Fibroblast of lung (primary cell): Measurements from ENCODE around the gene LBHD2. TPM values are rescaled to one million over a fixed set of nuclear protein-coding genes. Genes with fewer than 3 reads are reported as not detected.

ENCODE experiments used
- DNase-seq, 2 donors: peaks; one replicate each; pipeline versions ENCODE4 v3.0.0 to v3.0.0-alpha.2; 2010; ENCODE audit warnings: low read depth in 2 of 2
- H2AFZ ChIP-seq: 2 replicates; pipeline ENCODE4 v1.5.1; 2012; ENCODE audit warnings: low read length, control low read depth, inconsistent platforms
- H3K27ac ChIP-seq: 2 replicates; pipeline ENCODE4 v1.5.1; 2011; ENCODE audit warnings: low read length, control low read depth; ENCODE audit not compliant: insufficient read depth
- H3K27me3 ChIP-seq: 2 replicates; pipeline ENCODE4 v1.5.1; 2011; ENCODE audit warnings: mild to moderate bottlenecking, low read length; ENCODE audit not compliant: control insufficient read depth, insufficient read depth
- H3K36me3 ChIP-seq: 2 replicates; pipeline ENCODE4 v1.5.1; 2011; ENCODE audit warnings: low read length; ENCODE audit not compliant: control insufficient read depth, insufficient read depth
- H3K4me1 ChIP-seq: 2 replicates; pipeline ENCODE4 v1.5.1; 2011; ENCODE audit warnings: low read length; ENCODE audit not compliant: control insufficient read depth, insufficient read depth; ENCODE audit errors: extremely low read depth
- H3K4me2 ChIP-seq: 2 replicates; pipeline ENCODE4 v1.5.1; 2011; ENCODE audit warnings: low read length, control low read depth; ENCODE audit not compliant: insufficient read depth; ENCODE audit errors: extremely low read depth
- H3K4me3 ChIP-seq, 4 experiments: fragments of 200-600 bp in 1 of 4; sonication (generic) in 1 of 4; replicated peaks in 1 of 4; 2 replicates each; pipeline ENCODE4 v1.5.1; 2011 to 2016; ENCODE audit warnings: low read length in 4 of 4, low read depth in 3 of 4, mild to moderate bottlenecking in 3 of 4, control low read depth in 2 of 4, inconsistent platforms in 1 of 4, mixed read lengths in 1 of 4; ENCODE audit not compliant: insufficient read depth in 1 of 4; ENCODE audit errors: control extremely low read depth in 1 of 4
- H3K79me2 ChIP-seq: 2 replicates; pipeline ENCODE4 v1.5.1; 2012; ENCODE audit warnings: mild to moderate bottlenecking, low read length, inconsistent platforms; ENCODE audit not compliant: control insufficient read depth, insufficient read depth
- H3K9ac ChIP-seq: 2 replicates; pipeline ENCODE4 v1.5.1; 2011; ENCODE audit warnings: mild to moderate bottlenecking, low read length, control low read depth; ENCODE audit not compliant: insufficient read depth
- H3K9me3 ChIP-seq: 2 replicates; pipeline ENCODE4 v1.5.1; 2012; ENCODE audit warnings: low read depth, low read length; ENCODE audit not compliant: control insufficient read depth, insufficient read depth
- H4K20me1 ChIP-seq: 2 replicates; pipeline ENCODE4 v1.5.1; 2011; ENCODE audit warnings: low read length; ENCODE audit not compliant: control insufficient read depth, insufficient read depth; ENCODE audit errors: extremely low read depth
- EZH2 ChIP-seq: IDR thresholded peaks from 2 replicates; pipeline ENCODE4 v1.5.1; 2012; ENCODE audit warnings: low read length, control low read depth, mild to moderate bottlenecking; ENCODE audit errors: missing control alignments
- polyA plus RNA-seq, 2 donors: library from polyadenylated mRNA; depleted of rRNA in 1 of 2; stranded (reverse) in 1 of 2; unstranded in 1 of 2; fragments of >200 nt; gene quantifications; 2 replicates each; pipeline ENCODE4 v1.2.1, GENCODE V29; 2011 to 2012; ENCODE audit warnings: missing spikeins in 1 of 2
- total RNA-seq: library from RNA; depleted of rRNA; stranded (reverse); fragments of >200 nt; gene quantifications from 2 replicates; pipeline ENCODE4 v1.2.1, GENCODE V29; 2014
- TF ChIP-seq, protein P1 (sequence below), 2 donors: IDR thresholded peaks in 1 of 2; conservative IDR thresholded peaks in 1 of 2; 1 replicate in 1 of 2; 2 replicates in 1 of 2; pipeline ENCODE4 v1.5.1; 2011 to 2012; ENCODE audit warnings: low read length in 2 of 2, control low read depth in 1 of 2, inconsistent platforms in 1 of 2, low read depth in 1 of 2, mild to moderate bottlenecking in 1 of 2

Gene LBHD2
- total and polyA plus RNA-seq, 2 donors (not counting 1 experiment from before 2014, with no cell fraction given): not detected

DNA sequence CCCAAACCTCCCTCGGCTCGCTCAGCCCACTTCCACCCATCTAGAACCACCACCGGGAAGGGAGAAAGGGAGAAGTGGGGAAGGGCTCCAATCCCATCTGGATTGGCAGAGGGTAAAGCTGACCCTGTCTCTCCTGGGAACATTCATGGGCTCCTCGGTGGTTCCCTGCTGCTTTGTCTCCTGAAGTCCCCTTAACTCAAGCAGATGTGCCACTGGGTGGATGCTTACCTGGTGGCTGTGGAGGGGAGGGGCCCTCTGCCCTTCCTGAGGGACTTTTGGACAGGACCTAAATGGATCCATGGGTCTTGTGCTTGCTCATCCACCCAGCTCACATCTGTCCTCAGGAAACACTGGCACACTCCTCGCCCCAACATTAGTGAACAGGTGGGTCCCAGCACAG, 24.5 kb upstream of the LBHD2 start:
- no peak overlapping the region for H3K4me2 ChIP-seq
- no peak for DNase-seq
- H3K36me3 ChIP-seq: no peaks in the 10 kb centered on the region
- no peak overlapping the region for H3K27ac ChIP-seq
- no peaks in the 10 kb centered on the region for H3K27me3 ChIP-seq
- H3K79me2 ChIP-seq: peaks cover 24% of the 10 kb centered on the region
- peaks cover 2% of the 10 kb centered on the region for H3K4me1 ChIP-seq
- H3K9me3 ChIP-seq: no peaks in the 10 kb centered on the region
- H3K9ac ChIP-seq: no peak overlapping the region
- H3K4me3 ChIP-seq: peak overlapping the region in 1 of 4 experiments; percentile 20
- H2AFZ ChIP-seq: no peak overlapping the region
- TF ChIP-seq, protein P1, sequence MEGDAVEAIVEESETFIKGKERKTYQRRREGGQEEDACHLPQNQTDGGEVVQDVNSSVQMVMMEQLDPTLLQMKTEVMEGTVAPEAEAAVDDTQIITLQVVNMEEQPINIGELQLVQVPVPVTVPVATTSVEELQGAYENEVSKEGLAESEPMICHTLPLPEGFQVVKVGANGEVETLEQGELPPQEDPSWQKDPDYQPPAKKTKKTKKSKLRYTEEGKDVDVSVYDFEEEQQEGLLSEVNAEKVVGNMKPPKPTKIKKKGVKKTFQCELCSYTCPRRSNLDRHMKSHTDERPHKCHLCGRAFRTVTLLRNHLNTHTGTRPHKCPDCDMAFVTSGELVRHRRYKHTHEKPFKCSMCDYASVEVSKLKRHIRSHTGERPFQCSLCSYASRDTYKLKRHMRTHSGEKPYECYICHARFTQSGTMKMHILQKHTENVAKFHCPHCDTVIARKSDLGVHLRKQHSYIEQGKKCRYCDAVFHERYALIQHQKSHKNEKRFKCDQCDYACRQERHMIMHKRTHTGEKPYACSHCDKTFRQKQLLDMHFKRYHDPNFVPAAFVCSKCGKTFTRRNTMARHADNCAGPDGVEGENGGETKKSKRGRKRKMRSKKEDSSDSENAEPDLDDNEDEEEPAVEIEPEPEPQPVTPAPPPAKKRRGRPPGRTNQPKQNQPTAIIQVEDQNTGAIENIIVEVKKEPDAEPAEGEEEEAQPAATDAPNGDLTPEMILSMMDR (conservative IDR thresholded peaks at IDR 0.05 in 1 of 2, IDR thresholded peaks at IDR 0.05 in 1 of 2; ENCODE audit: low read depth in 1 of 2, low read length in 2 of 2): no peak
- TF ChIP-seq EZH2: no peak
- peaks cover 2% of the 10 kb centered on the region for H4K20me1 ChIP-seq

GRCh38 chr14:103061482-103061976, 22.5 kb upstream of the LBHD2 start:
- no peaks in the 10 kb centered on the region for H3K9me3 ChIP-seq

GRCh38 chr14:103064436-103064835, 19.6 kb upstream of the LBHD2 start:
- no peak for DNase-seq

More at GRCh38 chr14:103061482-103061976, 22.5 kb upstream of the LBHD2 start:
- Histone ChIP-seq H3K4me3 (no peak overlapping the region), H2AFZ (no peak overlapping the region), H3K79me2 (peaks cover 5% of the 10 kb centered on the region), H3K27ac (no peak overlapping the region), H3K4me1 (peaks cover 2% of the 10 kb centered on the region), H3K27me3 (no peaks in the 10 kb centered on the region), H3K36me3 (no peaks in the 10 kb centered on the region), H4K20me1 (no peaks in the 10 kb centered on the region), H3K9ac (no peak overlapping the region), H3K4me2 (no peak overlapping the region)
- no peak for TF ChIP-seq EZH2
- TF ChIP-seq, protein P1 (conservative IDR thresholded peaks at IDR 0.05 in 1 of 2, IDR thresholded peaks at IDR 0.05 in 1 of 2; ENCODE audit: low read depth in 1 of 2, low read length in 2 of 2): no peak
- DNase-seq: no peak

More at GRCh38 chr14:103064436-103064835, 19.6 kb upstream of the LBHD2 start:
- Histone ChIP-seq H2AFZ (no peak overlapping the region), H3K4me2 (no peak overlapping the region), H3K27me3 (no peaks in the 10 kb centered on the region), H3K4me1 (no peaks in the 10 kb centered on the region), H3K9me3 (no peaks in the 10 kb centered on the region), H3K4me3 (no peak overlapping the region), H4K20me1 (no peaks in the 10 kb centered on the region), H3K36me3 (no peaks in the 10 kb centered on the region), H3K27ac (no peak overlapping the region), H3K9ac (no peak overlapping the region), H3K79me2 (no peaks in the 10 kb centered on the region)
- TF ChIP-seq EZH2: no peak
- TF ChIP-seq, protein P1 (conservative IDR thresholded peaks at IDR 0.05 in 1 of 2, IDR thresholded peaks at IDR 0.05 in 1 of 2; ENCODE audit: low read depth in 1 of 2, low read length in 2 of 2): no peak
